ENCODE results near the gene RRAS2.

DNA sequence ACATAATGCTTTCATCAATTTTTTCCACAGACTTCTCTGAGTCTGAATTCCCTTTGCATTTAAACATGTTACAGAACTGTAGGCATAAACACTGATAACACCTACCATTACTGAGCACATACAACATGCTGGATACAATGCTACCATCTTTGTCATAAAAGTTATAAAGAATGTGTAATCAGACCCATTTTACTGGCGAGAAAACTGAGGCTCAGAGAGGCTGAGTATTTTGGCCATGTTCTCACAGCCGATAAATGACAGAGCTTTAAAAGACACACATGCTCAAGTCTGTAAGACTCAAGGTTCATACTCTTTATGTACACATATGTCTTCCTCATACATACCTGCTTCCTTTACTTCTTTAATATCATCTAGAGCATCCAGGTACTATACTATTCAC is 2.6 kb downstream of the RRAS2 start:
- TF ChIP-seq, protein P1, sequence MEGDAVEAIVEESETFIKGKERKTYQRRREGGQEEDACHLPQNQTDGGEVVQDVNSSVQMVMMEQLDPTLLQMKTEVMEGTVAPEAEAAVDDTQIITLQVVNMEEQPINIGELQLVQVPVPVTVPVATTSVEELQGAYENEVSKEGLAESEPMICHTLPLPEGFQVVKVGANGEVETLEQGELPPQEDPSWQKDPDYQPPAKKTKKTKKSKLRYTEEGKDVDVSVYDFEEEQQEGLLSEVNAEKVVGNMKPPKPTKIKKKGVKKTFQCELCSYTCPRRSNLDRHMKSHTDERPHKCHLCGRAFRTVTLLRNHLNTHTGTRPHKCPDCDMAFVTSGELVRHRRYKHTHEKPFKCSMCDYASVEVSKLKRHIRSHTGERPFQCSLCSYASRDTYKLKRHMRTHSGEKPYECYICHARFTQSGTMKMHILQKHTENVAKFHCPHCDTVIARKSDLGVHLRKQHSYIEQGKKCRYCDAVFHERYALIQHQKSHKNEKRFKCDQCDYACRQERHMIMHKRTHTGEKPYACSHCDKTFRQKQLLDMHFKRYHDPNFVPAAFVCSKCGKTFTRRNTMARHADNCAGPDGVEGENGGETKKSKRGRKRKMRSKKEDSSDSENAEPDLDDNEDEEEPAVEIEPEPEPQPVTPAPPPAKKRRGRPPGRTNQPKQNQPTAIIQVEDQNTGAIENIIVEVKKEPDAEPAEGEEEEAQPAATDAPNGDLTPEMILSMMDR (IDR thresholded peaks at IDR 0.05; ENCODE audit: borderline replicate concordance, extremely low read depth, low read length, poor library complexity, severe bottlenecking) = no peak
- no peak for TF ChIP-seq EZH2 (IDR thresholded peaks at IDR 0.05; ENCODE audit: borderline replicate concordance, low read depth, low read length, severe bottlenecking)

Measured in DND-41 (cell line).